MM.1S (cell line): ENCODE measurements around the gene APC2.

Source experiments
- DNase-seq: peaks from one replicate; pipeline ENCODE4 v3.0.0-alpha.2; 2015
- H2AFZ ChIP-seq: fragments of 300-600 bp; sonication (generic); 2 replicates; pipeline ENCODE4 v1.6.0; 2016; ENCODE audit warnings: antibody characterized with exemption, low read length
- H3F3A ChIP-seq: fragments of 300-600 bp; sonication (generic); 2 replicates; pipeline ENCODE4 v1.6.1; 2016; ENCODE audit warnings: mild to moderate bottlenecking, antibody characterized with exemption, low read length, moderate library complexity, mixed read lengths; ENCODE audit not compliant: insufficient read depth
- H3K27ac ChIP-seq: fragments of 300-600 bp; sonication (generic); 2 replicates; pipeline ENCODE4 v1.5.1; 2016; ENCODE audit warnings: mild to moderate bottlenecking, low read length
- H3K27me3 ChIP-seq: fragments of 300-600 bp; sonication (generic); replicated peaks from 2 replicates; pipeline ENCODE4 v1.6.0; 2016; ENCODE audit warnings: low read length; ENCODE audit not compliant: insufficient read depth
- H3K36me3 ChIP-seq: fragments of 300-600 bp; sonication (generic); replicated peaks from 2 replicates; pipeline ENCODE4 v1.6.1; 2016; ENCODE audit warnings: mild to moderate bottlenecking, low read length, mixed read lengths; ENCODE audit not compliant: insufficient read depth
- H3K4me1 ChIP-seq: fragments of 300-600 bp; sonication (generic); 2 replicates; pipeline ENCODE4 v1.6.1; 2016; ENCODE audit warnings: low read length, mixed read lengths
- H3K4me2 ChIP-seq: fragments of 300-600 bp; sonication (generic); 2 replicates; pipeline ENCODE4 v1.6.0; 2016; ENCODE audit warnings: low read depth, low read length
- H3K4me3 ChIP-seq: fragments of 300-600 bp; sonication (generic); 2 replicates; pipeline ENCODE4 v1.5.1; 2016; ENCODE audit warnings: low read length, mixed read lengths
- H3K79me2 ChIP-seq: fragments of 300-600 bp; sonication (generic); 2 replicates; pipeline ENCODE4 v1.6.1; 2016; ENCODE audit warnings: mixed run types, low read length, mixed read lengths
- H3K9ac ChIP-seq: fragments of 300-600 bp; sonication (generic); 2 replicates; pipeline ENCODE4 v1.6.1; 2016; ENCODE audit warnings: low read length, mixed read lengths
- H3K9me2 ChIP-seq: fragments of 300-600 bp; sonication (generic); replicated peaks from 2 replicates; pipeline ENCODE4 v1.6.1; 2016; ENCODE audit warnings: mild to moderate bottlenecking, low read length, mixed read lengths; ENCODE audit not compliant: insufficient read depth
- H3K9me3 ChIP-seq: fragments of 300-600 bp; sonication (generic); replicated peaks from 2 replicates; pipeline ENCODE4 v1.6.1; 2016; ENCODE audit warnings: mild to moderate bottlenecking, low read length, mixed read lengths; ENCODE audit not compliant: insufficient read depth
- H4K20me1 ChIP-seq: fragments of 300-600 bp; sonication (generic); 2 replicates; pipeline ENCODE4 v1.6.1; 2016; ENCODE audit warnings: mild to moderate bottlenecking, low read length, moderate library complexity, mixed read lengths; ENCODE audit not compliant: insufficient read depth
- CTCF ChIP-seq: fragments of 300-600 bp; sonication (generic); IDR thresholded peaks from 2 replicates; pipeline ENCODE4 v1.5.1; 2016; ENCODE audit warnings: antibody characterized with exemption, low read length, mixed read lengths
- EZH2 ChIP-seq: fragments of 300-600 bp; sonication (generic); optimal IDR thresholded peaks from 2 replicates; pipeline ENCODE3; 2017; ENCODE audit warnings: low read depth, mild to moderate bottlenecking, antibody characterized with exemption, low read length, mixed read lengths
- EZH2phosphoT487 ChIP-seq: fragments of 300-600 bp; sonication (generic); IDR thresholded peaks from 2 replicates; pipeline ENCODE4 v1.6.1; 2018; ENCODE audit warnings: antibody characterized with exemption, low read length

Gene APC2

GRCh38 chr19:1487576-1488281 is 37.8 kb downstream of the APC2 start:
- H3K36me3 ChIP-seq, result no peaks in the 10 kb centered on the region
- no peaks in the 10 kb centered on the region for H3F3A ChIP-seq
- H2AFZ ChIP-seq, result no peak overlapping the region
- no peaks in the 10 kb centered on the region for H4K20me1 ChIP-seq
- H3K9ac ChIP-seq, result no peak overlapping the region
- H3K27me3 ChIP-seq, result peaks cover 68% of the 10 kb centered on the region
- peaks cover 10% of the 10 kb centered on the region for H3K4me1 ChIP-seq
- no peak overlapping the region for H3K27ac ChIP-seq
- DNase-seq, result no peak
- no peaks in the 10 kb centered on the region for H3K79me2 ChIP-seq
- H3K4me2 ChIP-seq, result no peak overlapping the region
- no peak for TF ChIP-seq EZH2phosphoT487
- TF ChIP-seq CTCF, result no peak
- TF ChIP-seq EZH2, result no peak
- no peaks in the 10 kb centered on the region for H3K9me2 ChIP-seq
- H3K9me3 ChIP-seq, result no peaks in the 10 kb centered on the region
- H3K4me3 ChIP-seq, result no peak overlapping the region

- Histone ChIP-seq H3K9ac (no peak overlapping the region), H4K20me1 (no peaks in the 10 kb centered on the region), H3K4me2 (no peak overlapping the region), H3K36me3 (no peaks in the 10 kb centered on the region), H3F3A (no peaks in the 10 kb centered on the region), H3K9me3 (no peaks in the 10 kb centered on the region), H3K9me2 (no peaks in the 10 kb centered on the region), H3K27me3 (peaks cover 73% of the 10 kb centered on the region), H3K27ac (no peak overlapping the region), H2AFZ (no peak overlapping the region), H3K4me3 (no peak overlapping the region), H3K79me2 (no peaks in the 10 kb centered on the region), H3K4me1 (peaks cover 10% of the 10 kb centered on the region)
- DNase-seq, result no peak
- TF ChIP-seq EZH2phosphoT487 (no peak), EZH2 (no peak), CTCF (no peak)
These were observed 38.3 kb downstream of the APC2 start for GRCh38 chr19:1488282-1488601.

- no peak for DNase-seq
- Histone ChIP-seq H3K9ac (peak overlapping the region; percentile 60), H3K4me1 (peaks cover 10% of the 10 kb centered on the region), H3K4me2 (peak overlapping the region; percentile 99), H3K9me3 (no peaks in the 10 kb centered on the region), H3K27ac (no peak overlapping the region), H2AFZ (peak overlapping the region; percentile 88), H3K4me3 (peak overlapping the region; percentile 72), H4K20me1 (no peaks in the 10 kb centered on the region), H3K9me2 (no peaks in the 10 kb centered on the region), H3K36me3 (no peaks in the 10 kb centered on the region), H3F3A (no peaks in the 10 kb centered on the region), H3K79me2 (no peaks in the 10 kb centered on the region), H3K27me3 (peaks cover 79% of the 10 kb centered on the region)
- TF ChIP-seq CTCF (no peak), EZH2phosphoT487 (no peak), EZH2 (no peak)
These were observed 39.8 kb downstream of the APC2 start for GRCh38 chr19:1489463-1490310.
